Colon (tissue), 2 donors: Measurements from ENCODE around the gene NELFE.

Experiments used
- FAIRE-seq: peaks from 2 replicates; lab custom pipeline; 2012; peaks lifted over from hg19 to GRCh38; lab: Jason Lieb, UNC
- donor health status: control.
- donor health status: control.

The NELFE gene

DNA sequence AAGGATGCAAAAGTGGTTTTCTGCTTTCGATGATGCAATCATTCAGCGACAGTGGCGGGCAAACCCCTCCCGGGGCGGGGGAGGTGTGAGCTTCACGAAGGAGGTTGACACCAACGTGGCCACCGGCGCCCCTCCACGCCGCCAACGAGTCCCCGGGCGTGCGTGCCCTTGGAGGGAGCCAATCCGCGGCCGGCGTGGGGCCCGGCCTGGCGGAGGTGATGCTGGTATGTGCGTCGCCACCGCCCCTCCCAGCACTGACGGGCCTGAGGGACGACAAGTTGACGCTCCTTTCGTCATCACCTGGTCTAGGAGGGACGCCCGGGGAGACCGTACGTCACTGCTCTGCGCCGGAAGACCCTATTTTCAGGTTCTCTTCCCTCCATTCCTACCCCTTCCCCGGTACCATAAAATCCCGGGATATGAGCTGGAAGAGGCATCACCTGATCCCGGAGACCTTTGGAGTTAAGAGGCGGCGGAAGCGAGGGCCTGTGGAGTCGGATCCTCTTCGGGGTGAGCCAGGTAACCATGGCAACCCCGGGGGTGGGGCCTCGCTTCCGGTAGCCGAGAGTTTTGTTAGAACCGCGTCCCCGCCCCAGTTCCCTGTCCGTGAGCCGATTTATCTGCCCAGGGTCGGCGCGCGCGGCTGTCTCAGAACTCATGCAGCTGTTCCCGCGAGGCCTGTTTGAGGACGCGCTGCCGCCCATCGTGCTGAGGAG lies 13.4 kb upstream of the NELFE start, which contains the start of gene DXO:
Gene DXO, minus strand, starts transcription at position 146 of the 716 bp plus-strand sequence. CDS start 463 bp downstream, outside the sequence.
- FAIRE-seq, result no peak

DNA sequence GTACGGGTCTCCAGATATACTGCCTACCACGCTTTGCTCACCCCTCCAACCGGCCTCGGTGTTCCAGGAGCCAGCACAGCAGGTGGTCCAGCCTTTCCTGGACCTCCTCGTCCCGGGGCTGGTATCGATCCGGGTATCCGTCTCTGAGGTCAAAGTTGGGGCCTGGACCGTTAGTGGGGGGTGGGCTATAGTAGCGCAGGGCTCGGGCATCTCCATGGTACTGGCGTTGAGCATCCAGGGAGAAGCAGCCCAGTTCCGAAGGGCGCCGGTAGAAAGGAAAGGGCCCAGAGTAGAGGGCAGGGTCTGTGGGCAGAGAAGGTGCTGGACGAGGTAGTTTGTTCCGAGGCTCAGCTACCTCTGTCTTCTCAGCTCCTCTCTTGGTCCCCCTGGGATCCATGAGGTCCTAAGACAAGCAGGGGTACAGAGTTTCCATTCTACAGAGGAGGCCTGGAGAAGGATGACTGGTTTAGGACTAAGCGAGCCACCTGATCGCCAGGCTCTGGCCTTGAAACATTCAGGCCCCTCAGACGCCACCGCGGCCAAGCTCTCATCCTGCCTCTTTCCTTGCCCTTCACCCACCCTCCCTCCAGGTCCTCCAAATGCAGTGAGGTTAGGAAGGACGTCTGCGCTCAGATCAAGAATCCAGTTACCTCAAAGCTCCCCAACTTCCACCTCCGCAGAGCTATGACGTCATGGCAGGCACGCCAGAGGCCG lies 12.7 kb upstream of the NELFE start:
- no peak for FAIRE-seq

DNA sequence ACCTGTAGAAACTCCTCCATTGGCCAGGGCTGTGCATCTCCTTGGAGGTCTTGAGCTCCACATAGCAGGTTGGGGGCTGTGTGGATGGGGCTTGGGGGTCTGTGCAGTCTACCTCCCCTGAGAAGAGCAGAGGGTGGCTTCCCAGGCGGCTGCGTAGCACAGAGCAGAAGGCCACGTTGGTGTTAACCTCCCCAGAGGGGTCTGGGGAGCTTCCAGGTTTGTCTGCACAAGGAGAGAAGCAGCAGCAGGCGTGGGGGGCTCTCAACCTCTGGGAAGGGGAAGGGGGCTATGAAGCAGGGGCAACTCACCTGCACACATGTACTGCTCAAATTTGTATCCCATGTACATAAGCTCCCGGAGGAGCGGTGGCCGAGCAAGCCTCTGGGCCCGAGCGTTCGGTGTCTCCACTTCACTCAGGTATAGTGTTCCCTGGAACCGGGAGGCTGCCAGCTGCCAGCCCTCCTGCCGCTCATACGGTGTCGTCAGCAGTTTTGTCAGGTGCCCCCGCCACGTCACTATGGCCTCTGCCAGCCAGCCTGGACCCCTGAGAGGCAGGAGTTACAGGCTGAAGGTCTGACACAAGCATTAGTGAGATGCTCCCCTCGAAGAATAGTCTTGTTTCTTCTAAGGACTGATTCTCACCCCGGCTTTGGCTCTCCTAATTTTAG lies 12.0 kb upstream of the NELFE start:
- FAIRE-seq, result no peak

DNA sequence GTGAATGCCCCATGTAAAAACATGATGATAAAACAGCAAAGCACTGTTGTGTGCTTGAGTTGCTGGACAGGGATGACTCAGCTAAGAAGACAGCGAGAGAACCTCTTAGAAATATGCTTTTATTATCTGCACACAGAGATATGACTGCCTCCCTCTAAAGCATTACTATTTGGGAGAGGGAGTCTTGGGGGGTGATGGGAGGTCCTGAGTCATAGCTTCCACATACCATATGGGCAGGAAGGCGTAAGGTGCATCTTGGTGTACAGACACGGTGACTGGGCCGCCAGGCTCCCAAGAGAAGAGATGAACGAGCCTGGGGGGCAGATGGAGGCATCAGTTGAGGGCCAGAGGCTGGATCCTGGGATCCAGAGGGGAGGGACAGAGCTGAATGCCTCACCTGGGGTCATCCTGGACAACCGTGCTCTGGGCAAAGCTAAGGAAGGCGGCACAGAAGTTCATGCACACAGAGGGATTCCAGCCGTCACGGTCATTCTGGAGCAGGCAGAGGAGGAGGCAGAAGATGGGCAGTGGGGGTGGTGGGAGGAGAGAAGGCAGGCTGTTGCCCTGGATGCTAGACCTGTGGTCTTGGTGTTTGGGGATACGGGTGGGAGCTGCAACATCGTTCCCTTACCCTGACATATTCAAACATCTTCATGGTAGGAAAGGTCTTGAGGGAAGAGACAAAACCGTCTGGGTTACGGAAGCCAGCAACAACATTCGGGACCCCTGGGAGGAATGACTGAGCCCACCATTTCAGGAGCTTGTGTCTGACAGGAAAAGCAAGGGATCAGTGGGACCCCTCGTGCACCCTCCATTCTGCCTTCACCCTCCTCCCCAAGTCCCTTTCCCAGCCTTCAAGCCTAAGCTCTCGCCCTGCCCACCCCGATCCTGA lies 11.2 kb upstream of the NELFE start:
- FAIRE-seq, result no peak

DNA sequence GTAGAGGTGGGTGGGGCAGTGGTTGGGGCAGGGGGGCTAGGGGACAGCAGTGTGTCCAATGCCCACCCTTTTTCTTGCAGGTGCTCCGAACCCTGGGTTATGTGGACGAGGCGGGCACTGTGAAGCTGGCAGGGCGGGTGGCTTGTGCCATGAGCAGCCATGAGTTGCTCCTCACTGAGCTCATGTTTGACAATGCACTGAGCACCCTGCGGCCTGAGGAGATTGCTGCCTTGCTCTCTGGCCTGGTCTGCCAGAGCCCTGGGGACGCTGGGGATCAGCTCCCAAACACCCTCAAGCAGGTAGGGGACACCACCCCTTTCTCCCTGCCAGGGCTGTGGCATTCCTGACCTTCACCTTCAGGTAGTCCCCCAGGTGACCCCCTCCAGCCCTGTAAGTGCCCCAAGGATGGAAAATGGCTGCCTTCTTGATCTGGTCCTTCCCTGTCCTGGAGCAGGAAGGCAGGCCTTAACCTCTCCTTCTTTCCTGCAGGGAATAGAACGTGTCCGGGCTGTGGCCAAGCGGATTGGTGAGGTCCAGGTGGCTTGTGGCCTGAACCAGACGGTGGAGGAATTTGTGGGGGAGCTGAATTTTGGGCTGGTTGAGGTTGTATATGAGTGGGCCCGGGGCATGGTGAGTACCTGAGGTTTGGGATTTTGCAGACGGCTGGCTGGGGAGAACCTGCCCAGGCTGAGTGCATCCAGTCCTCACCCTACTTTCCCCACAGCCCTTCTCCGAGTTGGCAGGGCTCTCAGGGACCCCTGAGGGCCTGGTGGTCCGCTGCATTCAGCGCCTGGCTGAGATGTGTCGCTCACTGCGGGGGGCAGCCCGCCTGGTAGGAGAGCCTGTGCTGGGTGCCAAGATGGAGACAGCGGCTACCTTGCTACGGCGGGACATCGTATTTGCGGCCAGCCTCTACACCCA lies 10.3 kb upstream of the NELFE start:
- FAIRE-seq, result no peak

DNA sequence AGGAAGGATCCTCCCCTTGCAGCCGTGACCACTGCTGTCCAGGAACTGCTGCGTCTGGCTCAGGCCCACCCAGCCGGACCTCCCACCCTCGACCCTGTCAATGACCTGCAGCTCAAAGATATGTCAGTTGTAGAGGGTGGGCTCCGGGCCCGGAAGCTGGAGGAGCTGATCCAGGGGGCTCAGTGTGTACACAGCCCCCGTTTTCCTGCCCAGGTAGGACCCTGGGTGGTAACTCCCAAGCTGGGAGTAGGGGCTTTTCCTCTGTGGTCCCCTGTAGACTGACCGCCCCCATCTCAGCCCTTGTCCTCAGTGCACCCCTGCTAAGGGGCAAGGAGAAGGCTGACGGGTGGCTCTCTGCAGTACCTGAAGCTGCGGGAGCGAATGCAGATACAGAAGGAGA lies 9.6 kb upstream of the NELFE start:
- FAIRE-seq, result no peak

DNA sequence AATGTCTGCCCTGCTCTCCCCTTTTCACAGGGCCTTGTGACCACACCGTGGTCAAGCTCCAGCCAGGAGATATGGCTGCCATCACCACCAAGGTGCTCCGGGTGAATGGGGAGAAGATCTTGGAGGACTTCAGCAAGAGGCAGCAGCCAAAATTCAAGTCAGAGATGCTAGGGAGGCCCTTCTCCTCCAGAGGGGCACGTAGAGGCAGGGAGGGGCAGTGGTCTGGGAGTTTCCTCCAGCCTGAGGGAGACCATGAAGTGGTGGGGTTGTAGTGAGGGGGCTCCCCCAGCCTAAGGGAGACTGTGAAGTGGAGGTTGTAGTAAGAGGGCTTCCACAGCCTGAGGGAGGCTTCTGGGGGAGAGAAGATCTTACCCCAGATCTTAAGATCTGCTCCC lies 9.2 kb upstream of the NELFE start:
- no peak for FAIRE-seq

DNA sequence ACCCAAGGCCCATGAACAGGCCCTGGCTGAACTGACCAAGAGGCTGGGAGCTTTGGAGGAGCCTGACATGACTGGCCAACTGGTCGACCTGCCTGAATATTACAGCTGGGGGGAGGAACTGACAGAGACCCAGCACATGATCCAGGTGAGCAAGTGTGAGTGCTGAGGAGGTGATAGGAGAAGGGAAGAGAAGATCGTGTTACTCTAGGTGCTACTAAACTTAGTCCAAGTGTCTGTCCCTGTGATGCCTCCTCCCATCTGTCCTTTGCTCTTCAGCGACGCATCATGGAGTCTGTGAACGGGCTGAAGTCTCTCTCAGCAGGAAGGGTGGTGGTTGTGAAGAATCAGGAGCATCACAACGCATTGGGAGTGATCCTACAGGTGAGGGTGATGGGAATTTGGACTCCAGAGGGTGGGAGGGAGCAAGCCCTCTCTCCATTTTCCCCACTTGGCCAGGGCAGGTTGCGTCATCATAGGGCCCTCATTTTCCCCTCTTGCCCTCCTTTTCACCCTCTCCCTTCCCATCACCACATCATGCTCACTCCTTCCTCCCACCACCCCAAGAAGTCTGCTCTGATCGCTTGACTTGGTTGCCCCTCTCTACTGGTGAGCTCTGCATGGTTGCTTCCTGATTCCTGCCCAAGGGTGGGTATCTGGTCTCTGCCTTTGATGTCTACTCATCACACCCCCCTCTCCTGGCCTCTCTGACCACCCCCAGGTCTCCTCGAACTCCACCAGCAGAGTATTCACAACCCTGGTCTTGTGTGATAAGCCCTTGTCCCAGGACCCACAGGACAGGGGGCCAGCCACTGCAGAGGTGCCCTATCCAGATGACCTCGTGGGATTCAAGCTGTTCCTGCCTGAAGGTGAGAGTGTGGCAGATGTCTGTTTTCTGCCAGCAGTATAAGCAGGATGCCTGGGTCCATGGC lies 8.5 kb upstream of the NELFE start:
- no peak for FAIRE-seq

DNA sequence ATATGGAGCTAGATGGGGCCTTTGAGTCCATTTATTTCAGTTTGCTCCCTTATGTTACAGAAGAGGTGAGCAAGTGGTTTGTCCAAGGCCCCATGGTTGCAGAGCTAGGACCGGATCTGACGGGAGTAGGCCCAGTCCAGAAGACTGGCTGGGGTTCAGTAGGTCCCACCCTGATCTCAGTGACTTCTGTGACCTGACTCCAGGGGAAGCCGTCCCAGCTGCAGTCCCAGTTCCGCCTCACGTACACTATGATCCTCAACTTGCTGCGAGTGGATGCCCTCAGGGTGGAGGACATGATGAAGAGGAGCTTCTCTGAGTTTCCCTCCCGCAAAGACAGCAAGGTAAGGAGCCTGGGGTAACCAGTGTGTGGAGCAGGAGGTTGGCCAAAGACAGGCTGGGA lies 7.7 kb upstream of the NELFE start:
- FAIRE-seq, result no peak

DNA sequence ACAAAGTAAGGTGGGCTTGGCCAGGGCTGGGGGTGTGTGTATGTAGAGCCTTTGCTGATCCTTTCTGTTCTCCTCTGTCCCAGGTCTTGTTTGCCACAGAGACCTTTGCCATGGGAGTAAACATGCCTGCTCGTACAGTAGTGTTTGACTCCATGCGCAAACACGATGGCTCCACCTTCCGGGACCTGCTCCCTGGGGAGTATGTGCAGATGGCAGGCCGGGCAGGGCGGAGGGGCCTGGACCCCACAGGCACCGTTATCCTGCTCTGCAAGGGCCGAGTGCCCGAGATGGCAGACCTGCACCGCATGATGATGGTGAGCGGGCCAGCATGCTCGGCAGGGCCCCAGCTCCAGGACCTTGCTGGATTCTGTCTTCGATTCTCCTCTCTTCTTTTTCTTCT lies 6.9 kb upstream of the NELFE start:
- FAIRE-seq, result no peak

DNA sequence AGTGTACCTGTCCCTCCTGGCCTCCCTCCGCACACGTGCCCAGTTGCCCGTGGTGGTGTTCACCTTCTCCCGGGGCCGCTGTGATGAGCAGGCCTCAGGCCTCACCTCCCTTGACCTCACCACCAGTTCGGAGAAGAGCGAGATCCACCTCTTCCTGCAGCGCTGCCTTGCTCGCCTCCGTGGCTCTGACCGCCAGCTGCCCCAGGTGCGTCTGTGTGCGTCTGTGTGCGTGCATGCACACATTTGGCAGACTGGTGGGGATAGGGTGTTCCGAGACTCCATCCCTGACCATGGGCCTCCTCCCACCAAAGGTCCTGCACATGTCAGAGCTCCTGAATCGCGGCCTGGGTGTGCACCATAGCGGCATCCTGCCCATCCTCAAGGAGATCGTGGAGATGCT lies 5.2 kb upstream of the NELFE start:
- no peak for FAIRE-seq

DNA sequence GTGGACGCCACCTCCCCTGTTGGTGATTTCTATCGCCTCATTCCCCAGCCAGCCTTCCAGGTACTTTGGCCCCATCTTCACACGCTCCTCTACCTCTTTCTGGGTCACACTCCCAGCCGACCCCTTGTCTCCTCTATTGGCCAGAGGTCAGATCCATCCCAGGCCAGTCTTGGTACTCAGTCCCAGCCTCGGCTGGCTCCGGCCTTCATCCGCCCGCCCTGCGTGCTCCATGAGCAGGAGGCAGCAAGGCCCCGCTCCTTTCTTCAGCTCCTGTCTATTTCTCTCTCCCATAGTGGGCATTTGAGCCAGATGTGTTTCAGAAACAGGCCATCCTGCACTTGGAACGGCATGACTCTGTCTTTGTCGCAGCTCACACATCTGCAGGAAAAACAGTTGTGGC lies 2.8 kb upstream of the NELFE start:
- FAIRE-seq, result no peak

DNA sequence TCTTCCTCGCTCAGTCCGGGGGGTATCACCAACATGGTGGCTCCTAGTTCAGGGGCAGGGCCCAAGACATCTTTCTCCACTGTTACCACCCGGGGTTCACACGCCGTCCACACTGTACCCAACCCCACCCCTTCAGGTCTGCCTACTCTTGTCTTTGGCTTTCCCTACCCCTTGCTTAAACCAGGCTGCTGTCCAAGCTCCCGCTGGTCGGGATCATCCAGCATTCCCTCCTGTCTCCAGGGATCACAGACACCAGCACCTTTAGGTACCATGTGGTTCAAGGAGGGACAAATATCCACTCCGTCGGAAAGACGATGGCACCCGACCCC lies 395 bp downstream of the NELFE start:
- no peak for FAIRE-seq

DNA sequence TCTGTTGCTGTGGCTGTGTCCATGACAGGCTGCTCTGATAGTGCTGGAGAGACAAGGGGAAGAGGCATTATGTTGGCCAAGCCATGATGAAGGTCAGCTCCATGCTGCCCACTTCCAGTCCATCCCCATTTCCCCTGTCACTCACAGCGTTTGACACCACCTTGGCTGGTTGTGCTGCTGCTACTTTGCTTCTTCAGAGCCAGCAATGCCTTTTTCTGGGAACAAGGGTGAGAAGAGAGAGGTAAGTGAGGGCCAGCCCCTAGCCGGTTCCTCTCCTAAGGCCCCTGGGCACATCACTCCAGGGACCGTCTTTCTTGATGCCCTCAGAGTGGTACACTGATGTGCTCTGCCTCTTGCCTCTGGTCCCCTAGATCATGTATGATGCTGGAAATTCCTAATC lies 2.0 kb downstream of the NELFE start:
- FAIRE-seq, result no peak

DNA sequence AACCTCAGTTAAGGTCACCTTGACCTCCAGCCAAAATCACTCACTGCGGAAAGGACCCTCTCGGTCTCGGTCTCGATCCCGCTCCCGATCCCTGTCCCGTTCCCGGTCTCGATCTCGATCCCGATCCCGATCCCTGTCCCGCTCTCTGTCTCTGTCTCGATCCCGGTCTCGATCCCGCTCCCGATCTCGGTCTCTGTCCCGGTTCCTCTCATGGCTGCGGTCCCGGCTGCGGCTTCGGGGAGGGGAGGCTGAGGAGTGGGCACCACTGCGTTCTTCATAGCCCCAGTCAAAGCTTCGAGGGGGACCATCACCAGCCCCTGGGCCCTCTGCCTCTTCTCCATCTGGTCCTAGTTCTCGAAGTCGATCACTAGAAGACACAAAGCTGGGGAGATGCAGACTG lies 4.3 kb downstream of the NELFE start:
- no peak for FAIRE-seq

DNA sequence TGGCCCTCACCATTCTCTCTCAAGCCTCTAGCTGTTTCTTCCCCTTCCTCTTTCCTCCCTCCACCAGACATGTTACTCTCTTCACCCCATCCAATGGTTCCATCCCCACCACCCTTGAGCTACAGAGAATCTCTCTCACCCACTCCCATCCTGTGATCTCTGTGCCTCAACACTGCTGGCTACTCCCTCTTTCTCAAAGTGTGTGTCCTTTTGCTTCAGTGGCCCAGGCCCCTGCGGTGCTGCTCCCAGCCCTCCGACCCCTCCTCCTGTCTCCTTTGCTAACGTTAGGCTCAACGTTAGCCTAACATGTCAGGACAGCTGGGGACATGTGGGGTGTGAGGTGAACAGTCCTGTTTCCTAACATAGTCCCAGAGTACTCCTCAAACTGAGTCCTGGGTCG lies 5.9 kb downstream of the NELFE start:
- FAIRE-seq, result no peak

DNA sequence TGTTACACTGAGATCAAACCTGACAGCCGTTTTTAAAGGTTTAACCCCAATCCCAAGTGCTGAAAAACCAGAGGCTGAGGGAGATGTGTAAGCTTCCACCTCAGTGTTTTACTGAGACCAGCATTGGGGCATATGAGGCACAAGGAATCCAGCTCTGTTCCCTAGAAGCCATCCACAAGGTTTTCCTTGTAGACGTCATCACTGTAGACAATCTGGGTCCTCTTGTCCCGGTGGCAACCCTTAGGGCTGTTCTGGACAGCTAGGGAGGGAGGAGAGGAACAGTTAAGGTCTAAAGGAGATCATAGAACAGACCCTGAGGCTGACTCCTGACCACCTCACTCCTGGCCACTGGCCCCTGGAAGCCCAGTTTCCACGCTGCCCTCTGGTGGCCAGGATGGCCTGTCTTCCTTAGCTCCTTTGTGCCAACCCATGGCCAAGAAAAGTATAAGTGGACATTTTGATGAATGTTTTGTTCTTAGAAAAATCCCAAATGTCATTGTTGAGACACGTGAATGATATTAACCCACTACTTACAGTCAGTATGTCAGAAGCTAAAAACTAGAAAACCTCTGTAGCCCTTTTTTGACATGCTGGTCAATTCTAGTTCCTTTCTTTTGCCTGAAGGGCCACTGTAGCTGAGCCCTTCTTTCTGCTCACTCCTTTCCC lies 6.5 kb downstream of the NELFE start:
- no peak for FAIRE-seq

DNA sequence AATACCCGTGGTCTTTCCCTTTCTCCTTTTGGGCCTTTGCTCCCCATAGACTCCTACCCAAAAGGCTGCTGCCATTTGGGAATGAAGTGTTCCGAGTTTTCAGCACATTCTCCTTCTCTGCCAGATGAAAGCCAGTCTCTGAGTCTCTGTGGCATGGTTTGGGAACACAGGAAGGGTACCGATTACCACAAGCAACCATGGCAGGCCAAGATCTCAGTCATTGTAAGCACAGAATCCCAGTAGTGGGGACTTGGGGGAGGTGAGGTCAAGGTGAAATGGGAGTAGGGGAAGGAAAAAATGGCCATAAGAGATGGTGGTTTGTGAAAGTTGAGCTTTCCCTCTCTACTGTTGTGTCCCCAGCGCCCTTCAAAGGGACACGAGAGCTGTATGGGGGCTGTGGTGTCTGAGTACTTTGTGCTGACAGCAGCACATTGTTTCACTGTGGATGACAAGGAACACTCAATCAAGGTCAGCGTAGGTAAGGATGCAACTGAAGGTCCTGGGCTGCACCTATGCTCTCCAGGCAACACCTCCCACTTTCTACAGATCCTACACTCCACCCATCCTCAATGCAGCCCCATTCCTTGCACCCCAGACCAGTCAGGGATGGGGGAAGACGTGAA lies 8.7 kb downstream of the NELFE start:
- FAIRE-seq, result no peak

DNA sequence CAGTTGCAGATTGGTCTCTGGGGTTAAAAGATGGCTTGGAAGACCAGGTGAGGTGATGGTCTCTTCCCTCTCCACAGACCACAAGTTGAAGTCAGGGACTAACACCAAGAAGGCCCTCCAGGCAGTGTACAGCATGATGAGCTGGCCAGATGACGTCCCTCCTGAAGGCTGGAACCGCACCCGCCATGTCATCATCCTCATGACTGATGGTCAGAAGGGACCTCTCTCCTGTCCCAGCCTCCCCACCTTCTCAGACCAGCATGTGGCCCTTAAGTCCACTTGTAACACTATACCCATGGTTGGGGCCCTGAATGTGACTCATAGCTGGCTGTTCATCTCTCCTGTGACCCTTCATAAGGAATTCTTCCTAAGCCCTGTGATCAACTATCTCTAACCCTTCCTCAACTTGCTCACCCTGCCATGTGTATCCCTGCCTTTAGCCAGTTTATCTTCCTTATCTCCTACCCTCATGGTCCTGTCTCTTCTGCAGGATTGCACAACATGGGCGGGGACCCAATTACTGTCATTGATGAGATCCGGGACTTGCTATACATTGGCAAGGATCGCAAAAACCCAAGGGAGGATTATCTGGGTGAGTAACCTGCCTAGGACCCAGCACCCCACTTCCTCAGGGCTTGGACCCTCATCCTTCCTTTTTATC lies 9.9 kb downstream of the NELFE start:
- no peak for FAIRE-seq
